SIG-M5 treated with dmso at 0.1 percent for 504 hours (cell line): Measurements from ENCODE around the gene CIART.
"Not testable (repeated sequence)": the region's sequence is repeated elsewhere in the genome, so short reads cannot be mapped to it uniquely, and the experiment has no call there.

Experiments
- DNase-seq: peaks from one replicate; lab custom pipeline; 2025; ENCODE audit not compliant: unreplicated experiment; lab: John Stamatoyannopoulos, UW

The CIART gene

GRCh38 chr1:150281758-150282557 is at the start of gene CIART:
Gene CIART, plus strand, starts transcription at chr1:150282554. Its CDS starts 714 bp downstream, at chr1:150283268.
- peak; percentile 91 for DNase-seq

- DNase-seq = not testable (repeated sequence)
These were observed 49.4 kb upstream of the CIART start for GRCh38 chr1:150232921-150233320.

DNA sequence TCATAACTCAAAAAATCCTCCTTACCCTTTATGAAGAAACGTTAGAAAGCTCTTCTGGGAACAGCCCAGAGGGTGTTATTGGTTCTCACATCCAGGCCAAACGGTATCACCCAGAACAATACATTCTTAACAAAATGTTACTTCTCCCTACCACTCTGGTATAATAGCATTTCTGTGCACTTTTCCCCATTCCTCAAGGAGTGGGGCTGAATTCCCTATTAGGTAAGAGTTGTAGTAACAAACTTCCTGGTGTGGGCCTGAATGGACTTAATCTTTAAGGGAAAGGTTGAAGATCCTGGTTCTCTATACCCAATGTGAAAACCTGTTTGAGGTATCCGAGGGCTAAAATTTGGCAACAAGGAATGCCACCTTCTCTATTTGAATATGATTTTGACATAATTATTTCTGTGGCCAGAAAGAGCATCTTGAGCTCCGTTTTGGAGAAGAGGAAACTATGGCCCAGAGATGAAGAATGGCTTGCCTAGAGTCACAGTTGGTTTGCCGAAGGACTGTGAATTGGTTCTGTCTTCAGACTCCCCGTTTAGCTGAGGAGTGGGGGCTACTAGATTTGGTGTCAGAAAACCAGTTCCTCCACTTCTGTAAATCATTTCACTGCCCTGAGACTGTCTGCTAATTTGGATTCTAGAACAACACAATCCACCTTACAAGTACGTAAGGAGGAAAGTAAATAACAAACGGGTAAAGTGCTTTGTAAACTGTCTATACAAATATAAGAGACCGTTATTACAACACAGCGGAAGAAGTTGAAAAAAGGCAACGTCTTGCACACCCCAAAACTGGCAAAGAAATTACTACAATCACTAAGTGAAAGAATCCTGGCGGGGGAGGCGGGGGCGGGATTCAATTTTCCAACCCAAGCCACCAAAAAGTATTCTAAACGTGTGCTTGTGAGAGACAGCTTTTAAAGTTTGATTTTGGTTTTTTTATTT is 48.7 kb upstream of the CIART start:
- peak; percentile 93 for DNase-seq

GRCh38 chr1:150234309-150234565 is 48.1 kb upstream of the CIART start:
- no peak for DNase-seq

DNA sequence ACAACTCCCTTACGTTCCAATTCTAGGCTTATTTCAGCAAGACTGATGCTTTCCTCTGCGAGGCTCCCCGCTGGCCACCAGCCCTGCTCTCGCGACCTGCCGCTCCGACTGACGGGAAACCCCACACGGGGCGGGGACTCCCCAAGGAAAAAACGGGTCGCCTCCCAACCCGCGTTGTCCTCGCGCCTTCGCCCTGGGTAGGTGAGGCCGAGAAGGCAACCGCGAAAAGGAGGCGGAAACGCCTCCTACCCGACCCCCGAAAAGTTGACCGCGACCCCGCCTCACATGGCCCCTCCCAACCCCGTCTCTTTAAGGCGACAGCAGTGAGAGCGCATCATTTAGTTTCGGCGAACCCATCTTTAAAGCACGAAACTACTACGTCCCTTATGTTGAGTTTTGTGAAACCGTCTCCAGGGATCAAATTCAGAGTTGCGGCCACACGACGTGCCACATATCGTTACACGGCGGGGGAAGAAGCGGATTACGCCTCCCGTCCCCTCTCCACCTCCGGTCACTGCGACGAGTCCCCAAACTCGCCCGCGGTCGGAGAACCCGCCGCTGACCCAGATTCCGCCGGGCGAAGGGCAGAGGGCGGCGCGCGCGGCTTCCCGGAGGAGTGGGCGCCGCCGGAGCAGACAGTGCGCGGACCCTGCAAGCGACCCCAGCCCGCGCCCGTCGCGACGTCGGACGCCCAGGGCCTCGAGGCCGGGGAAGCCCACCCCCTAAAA is 47.6 kb upstream of the CIART start:
- peak; percentile 90 for DNase-seq

GRCh38 chr1:150235294-150235851 is 47.0 kb upstream of the CIART start:
- peak; percentile 67 for DNase-seq

DNA sequence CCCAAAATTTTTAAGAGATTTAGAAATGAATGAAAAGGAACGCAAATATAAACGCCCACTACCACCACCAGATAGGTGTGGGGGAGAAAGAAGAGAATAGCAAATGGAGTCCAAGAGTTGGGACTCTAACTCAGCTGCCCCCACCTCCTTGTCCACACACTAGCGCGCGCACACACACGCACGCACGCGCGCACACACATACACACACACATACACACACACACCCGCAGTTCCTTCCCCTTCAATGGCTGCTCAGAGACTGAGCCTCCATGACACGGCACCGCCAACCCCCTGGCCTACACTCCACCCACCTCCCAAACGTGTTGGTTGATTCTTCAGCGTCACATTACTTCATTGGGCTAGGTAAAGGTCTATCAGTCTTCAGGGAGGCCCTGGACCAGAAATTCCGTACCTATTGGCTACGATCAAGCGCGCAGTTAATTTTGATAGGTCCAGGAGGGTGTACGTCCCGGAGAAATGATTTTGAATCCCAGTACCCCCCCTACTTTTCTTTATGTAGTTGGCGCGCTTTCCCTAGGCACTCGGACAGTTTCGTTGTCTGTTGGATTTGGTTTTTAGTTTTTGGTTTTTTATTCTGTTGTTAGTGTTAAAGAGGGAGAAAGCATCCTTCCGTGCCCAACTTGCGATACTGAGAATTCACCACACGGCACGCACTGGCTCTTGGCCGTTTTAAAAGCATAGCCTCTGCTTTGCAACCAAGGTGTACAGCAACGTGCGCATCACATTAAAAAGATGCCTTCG is 46.3 kb upstream of the CIART start, which contains the start of gene ANP32E:
TSS of gene ANP32E (minus strand) at position 261 of the 762 bp plus-strand sequence. CDS start 326 bp downstream, outside the sequence.
- DNase-seq = peak; percentile 100

DNA sequence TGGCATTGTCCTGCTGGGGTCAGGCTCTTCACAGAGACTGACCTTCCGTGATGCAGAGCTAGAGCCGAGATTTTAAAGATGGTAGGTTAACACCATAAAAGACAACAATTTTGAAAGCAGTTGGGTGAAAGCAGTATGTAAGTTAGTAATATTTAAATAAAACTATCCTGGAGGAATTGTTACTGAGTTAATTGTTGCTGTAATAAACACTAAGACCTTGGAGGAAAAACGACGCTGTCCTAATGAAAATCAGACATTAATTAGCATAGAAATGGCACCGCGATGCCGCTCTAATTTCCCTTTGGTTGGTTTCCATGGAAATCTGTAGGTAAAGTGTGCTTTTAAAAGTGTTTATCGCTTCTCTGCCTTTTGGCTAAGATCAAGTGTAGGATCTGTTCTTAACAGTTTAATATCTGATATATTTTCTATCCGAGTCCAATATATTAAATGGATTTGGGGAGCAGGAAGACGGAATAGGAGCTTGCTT is 45.7 kb upstream of the CIART start:
- no peak for DNase-seq

- DNase-seq = not testable (repeated sequence)
These were observed 45.2 kb upstream of the CIART start for GRCh38 chr1:150237176-150237575.

GRCh38 chr1:150237746-150238145 is 44.6 kb upstream of the CIART start:
- no peak for DNase-seq

DNA sequence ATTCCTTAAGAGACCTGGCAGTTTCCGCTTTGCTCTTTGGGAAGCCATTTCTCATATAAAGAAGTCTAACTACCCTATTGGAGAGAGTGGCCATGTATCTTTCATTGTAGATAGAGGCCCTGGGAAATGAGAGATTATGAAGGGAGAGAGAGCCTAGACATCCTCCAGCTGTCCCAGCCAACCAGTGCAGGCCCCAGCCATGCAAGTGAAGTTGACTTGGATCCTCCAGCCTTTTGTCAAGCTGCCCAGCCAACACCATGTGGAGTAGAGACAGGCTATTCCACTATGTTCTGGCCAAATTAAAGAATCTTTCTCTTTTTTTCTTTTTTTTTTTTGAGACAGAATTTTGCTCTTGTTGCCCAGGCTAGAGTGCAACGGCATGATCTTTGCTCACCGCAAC is 39.4 kb upstream of the CIART start:
- DNase-seq = no peak

GRCh38 chr1:150249936-150250335 is 32.4 kb upstream of the CIART start:
- DNase-seq = no peak

- no peak for DNase-seq
These were observed 26.2 kb upstream of the CIART start for GRCh38 chr1:150256198-150256553.

DNA sequence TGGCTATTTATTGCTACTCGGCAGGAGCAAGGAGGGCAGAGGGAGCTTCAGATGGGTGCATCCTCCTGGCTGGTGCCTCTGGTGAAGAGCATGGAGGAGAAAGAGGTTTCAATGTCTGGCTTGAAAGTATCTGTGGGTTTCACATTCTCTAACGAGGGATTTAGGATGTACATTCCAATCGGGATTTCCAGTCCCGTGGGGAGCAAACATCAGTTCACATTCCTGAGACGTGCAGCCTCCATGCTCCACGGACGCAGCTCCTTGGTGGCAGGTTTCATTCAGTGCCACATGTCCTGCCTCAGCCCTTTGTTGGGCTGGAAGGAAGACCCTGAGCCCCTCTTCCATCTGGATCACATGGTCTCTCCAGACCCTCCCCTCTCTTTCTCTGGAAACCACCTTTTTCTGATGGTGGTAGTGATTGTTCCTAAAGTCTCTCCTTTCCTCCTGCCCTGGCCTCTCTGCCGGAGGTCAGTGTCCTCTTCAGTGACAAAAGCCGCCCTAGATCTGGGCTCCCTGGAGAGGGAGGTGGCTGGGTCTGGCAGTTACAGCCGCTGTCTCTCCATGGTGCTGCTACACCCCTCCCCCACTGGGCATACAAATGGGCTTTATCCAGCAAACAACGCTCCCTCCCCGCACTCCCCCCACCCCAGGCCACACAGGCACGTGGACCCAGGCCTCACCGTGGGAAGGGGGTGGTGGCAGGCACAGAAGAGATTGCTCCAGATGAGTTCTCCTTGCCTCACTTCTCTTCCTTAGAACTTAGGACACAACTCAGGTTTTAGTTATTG is 25.6 kb upstream of the CIART start:
- no peak for DNase-seq

GRCh38 chr1:150257624-150258585 is 24.4 kb upstream of the CIART start, which contains the start of gene CA14:
Gene CA14, plus strand, starts transcription at chr1:150257774. Its CDS starts 355 bp downstream, at chr1:150258129.
- DNase-seq = no peak

GRCh38 chr1:150259217-150259616 is 23.1 kb upstream of the CIART start:
- no peak for DNase-seq

- DNase-seq = no peak
These were observed 22.3 kb upstream of the CIART start for GRCh38 chr1:150259758-150260669.
